SK-N-SH treated with all-trans-retinoic acid at 6 μM for 48 hours (cell line): ENCODE measurements around the gene MYO9A.

ENCODE experiments used
- ATAC-seq: fragments of 200-7000 bp; cut with Tn5 transposase; 3 replicates; pipeline ENCODE4 v1.9.1; 2020; ENCODE audit warnings: mild to moderate bottlenecking, moderate library complexity
- ARNTL ChIP-seq: fragments of 450-650 bp; formaldehyde crosslinking; IDR thresholded peaks from 2 replicates; pipeline ENCODE4 v1.5.0; 2020; ENCODE audit warnings: low read depth, mild to moderate bottlenecking, moderate library complexity, borderline replicate concordance
- ESRRG ChIP-seq: fragments of 250-450 bp; sonication (Bioruptor Pico); IDR thresholded peaks from 2 replicates; pipeline ENCODE4 v1.6.1; 2021; ENCODE audit warnings: mild to moderate bottlenecking
- GLIS3 ChIP-seq: fragments of 250-450 bp; sonication (Bioruptor Pico); IDR thresholded peaks from 2 replicates; pipeline ENCODE4 v1.5.0; 2020; ENCODE audit warnings: mild to moderate bottlenecking, moderate library complexity
- ISL1 ChIP-seq: fragments of 250-450 bp; sonication (Bioruptor Pico); IDR thresholded peaks from 2 replicates; pipeline ENCODE4 v2.1.2; 2022; ENCODE audit warnings: mild to moderate bottlenecking, moderate library complexity
- OSR1 ChIP-seq: fragments of 250-450 bp; sonication (Bioruptor Pico); IDR thresholded peaks from 2 replicates; pipeline ENCODE4 v1.8.0; 2022; ENCODE audit warnings: moderate library complexity, mild to moderate bottlenecking, inconsistent platforms
- PPARA ChIP-seq: fragments of 250-450 bp; sonication (Bioruptor Pico); IDR thresholded peaks from 2 replicates; pipeline ENCODE4 v1.5.0; 2020; ENCODE audit warnings: mild to moderate bottlenecking, borderline replicate concordance
- RARB ChIP-seq: fragments of 250-450 bp; sonication (Bioruptor Pico); IDR thresholded peaks from 2 replicates; pipeline ENCODE4 v1.8.0; 2021; ENCODE audit warnings: mild to moderate bottlenecking, moderate library complexity
- SNAI2 ChIP-seq: fragments of 250-450 bp; sonication (Bioruptor Pico); IDR thresholded peaks from 2 replicates; pipeline ENCODE4 v1.5.0; 2020; ENCODE audit warnings: mild to moderate bottlenecking, moderate library complexity
- TCF4 ChIP-seq: fragments of 250-450 bp; sonication (Bioruptor Pico); IDR thresholded peaks from 2 replicates; pipeline ENCODE4 v1.8.0; 2021; ENCODE audit warnings: mild to moderate bottlenecking, moderate library complexity, borderline replicate concordance
- TOX ChIP-seq: fragments of 250-450 bp; sonication (Bioruptor Pico); IDR thresholded peaks from 2 replicates; pipeline ENCODE4 v1.8.0; 2021; ENCODE audit warnings: mild to moderate bottlenecking, moderate library complexity, borderline replicate concordance
- ZC3H10 ChIP-seq: fragments of 250-450 bp; sonication (Bioruptor Pico); IDR thresholded peaks from 2 replicates; pipeline ENCODE4 v1.5.1; 2021; ENCODE audit warnings: mild to moderate bottlenecking, moderate library complexity
- ZFP30 ChIP-seq: fragments of 450-650 bp; formaldehyde crosslinking; IDR thresholded peaks from 2 replicates; pipeline ENCODE4 v1.5.0; 2022; ENCODE audit warnings: mild to moderate bottlenecking, moderate library complexity
- ZNF565 ChIP-seq: fragments of 450-650 bp; formaldehyde crosslinking; conservative IDR thresholded peaks from 2 replicates; pipeline ENCODE4 v1.5.0; 2020; ENCODE audit warnings: low read depth, mild to moderate bottlenecking, moderate library complexity
- ZNF70 ChIP-seq: fragments of 450-650 bp; formaldehyde crosslinking; IDR thresholded peaks from 2 replicates; pipeline ENCODE4 v1.5.0; 2020; ENCODE audit warnings: mild to moderate bottlenecking, moderate library complexity
- ZNF8 ChIP-seq: fragments of 450-650 bp; formaldehyde crosslinking; IDR thresholded peaks from 2 replicates; pipeline ENCODE4 v1.5.0; 2020; ENCODE audit warnings: mild to moderate bottlenecking, moderate library complexity
- TF ChIP-seq, protein P1 (sequence below): fragments of 250-450 bp; sonication (Bioruptor Pico); IDR thresholded peaks from 2 replicates; pipeline ENCODE4 v1.5.1; 2021; ENCODE audit warnings: mild to moderate bottlenecking, moderate library complexity
- TF ChIP-seq, protein P2 (sequence below): fragments of 250-450 bp; sonication (Bioruptor Pico); IDR thresholded peaks from 2 replicates; pipeline ENCODE4 v1.5.0; 2020; ENCODE audit warnings: mild to moderate bottlenecking, moderate library complexity
- TF ChIP-seq, protein P3 (sequence below): fragments of 250-450 bp; sonication (Bioruptor Pico); IDR thresholded peaks from 2 replicates; pipeline ENCODE4 v1.5.1; 2020; ENCODE audit warnings: low read depth, mild to moderate bottlenecking, moderate library complexity
- TF ChIP-seq, protein P4 (sequence below): fragments of 250-450 bp; sonication (Bioruptor Pico); IDR thresholded peaks from 2 replicates; pipeline ENCODE4 v1.8.0; 2020; ENCODE audit warnings: mild to moderate bottlenecking, moderate library complexity, borderline replicate concordance

MYO9A gene

DNA sequence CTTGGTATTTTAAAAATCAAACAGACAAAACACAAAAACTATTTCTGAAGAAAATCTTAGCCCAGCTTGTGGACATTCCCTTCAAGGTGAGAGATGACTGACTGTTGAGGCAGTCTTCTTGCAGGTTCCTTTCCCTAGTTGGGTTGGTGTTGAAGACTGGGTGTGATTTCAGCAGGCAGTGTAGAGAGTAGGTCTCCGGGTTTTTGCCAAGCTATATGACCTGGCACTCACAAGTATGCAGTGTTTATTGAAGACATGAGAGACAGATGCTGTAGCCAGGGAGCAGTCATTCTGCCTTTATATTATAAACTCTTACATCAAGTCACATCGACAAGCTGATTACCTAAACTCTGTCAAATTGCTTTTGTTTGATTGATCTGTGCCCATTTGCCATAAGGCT is 17.8 kb upstream of the MYO9A start (continued):
- TF ChIP-seq, protein P1, sequence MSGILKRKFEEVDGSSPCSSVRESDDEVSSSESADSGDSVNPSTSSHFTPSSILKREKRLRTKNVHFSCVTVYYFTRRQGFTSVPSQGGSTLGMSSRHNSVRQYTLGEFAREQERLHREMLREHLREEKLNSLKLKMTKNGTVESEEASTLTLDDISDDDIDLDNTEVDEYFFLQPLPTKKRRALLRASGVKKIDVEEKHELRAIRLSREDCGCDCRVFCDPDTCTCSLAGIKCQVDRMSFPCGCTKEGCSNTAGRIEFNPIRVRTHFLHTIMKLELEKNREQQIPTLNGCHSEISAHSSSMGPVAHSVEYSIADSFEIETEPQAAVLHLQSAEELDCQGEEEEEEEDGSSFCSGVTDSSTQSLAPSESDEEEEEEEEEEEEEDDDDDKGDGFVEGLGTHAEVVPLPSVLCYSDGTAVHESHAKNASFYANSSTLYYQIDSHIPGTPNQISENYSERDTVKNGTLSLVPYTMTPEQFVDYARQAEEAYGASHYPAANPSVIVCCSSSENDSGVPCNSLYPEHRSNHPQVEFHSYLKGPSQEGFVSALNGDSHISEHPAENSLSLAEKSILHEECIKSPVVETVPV (CRISPR knock-in tag), result no peak
- no peak for TF ChIP-seq ZNF8 (CRISPR knock-in tag)

DNA sequence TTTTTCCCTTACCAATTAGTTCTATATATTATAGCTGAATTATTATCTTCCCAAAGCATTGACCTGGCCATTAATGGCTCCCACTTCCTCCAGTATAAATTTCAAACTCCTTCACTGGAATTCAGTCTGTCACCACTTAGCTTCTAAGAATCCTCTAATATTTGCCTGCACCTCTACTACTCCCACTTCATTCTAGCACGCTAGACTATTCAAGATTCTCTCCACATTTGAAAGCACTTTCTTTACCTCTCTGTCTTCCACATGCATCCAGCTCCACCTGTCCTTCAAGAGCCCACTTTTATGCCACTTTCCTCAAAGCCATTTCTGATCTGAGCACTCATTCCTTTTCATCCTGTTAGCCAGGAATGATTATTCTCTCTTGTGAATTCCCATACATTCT is 15.3 kb upstream of the MYO9A start:
- TF ChIP-seq, protein P2, sequence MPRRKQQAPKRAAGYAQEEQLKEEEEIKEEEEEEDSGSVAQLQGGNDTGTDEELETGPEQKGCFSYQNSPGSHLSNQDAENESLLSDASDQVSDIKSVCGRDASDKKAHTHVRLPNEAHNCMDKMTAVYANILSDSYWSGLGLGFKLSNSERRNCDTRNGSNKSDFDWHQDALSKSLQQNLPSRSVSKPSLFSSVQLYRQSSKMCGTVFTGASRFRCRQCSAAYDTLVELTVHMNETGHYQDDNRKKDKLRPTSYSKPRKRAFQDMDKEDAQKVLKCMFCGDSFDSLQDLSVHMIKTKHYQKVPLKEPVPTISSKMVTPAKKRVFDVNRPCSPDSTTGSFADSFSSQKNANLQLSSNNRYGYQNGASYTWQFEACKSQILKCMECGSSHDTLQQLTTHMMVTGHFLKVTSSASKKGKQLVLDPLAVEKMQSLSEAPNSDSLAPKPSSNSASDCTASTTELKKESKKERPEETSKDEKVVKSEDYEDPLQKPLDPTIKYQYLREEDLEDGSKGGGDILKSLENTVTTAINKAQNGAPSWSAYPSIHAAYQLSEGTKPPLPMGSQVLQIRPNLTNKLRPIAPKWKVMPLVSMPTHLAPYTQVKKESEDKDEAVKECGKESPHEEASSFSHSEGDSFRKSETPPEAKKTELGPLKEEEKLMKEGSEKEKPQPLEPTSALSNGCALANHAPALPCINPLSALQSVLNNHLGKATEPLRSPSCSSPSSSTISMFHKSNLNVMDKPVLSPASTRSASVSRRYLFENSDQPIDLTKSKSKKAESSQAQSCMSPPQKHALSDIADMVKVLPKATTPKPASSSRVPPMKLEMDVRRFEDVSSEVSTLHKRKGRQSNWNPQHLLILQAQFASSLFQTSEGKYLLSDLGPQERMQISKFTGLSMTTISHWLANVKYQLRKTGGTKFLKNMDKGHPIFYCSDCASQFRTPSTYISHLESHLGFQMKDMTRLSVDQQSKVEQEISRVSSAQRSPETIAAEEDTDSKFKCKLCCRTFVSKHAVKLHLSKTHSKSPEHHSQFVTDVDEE (CRISPR knock-in tag), result no peak
- TF ChIP-seq ZFP30 (CRISPR knock-in tag) (no peak), ZC3H10 (CRISPR knock-in tag) (no peak), OSR1 (CRISPR knock-in tag) (no peak), ARNTL (CRISPR knock-in tag) (no peak), RARB (CRISPR knock-in tag) (no peak), ZNF70 (CRISPR knock-in tag) (no peak), GLIS3 (CRISPR knock-in tag) (no peak)
- TF ChIP-seq, protein P1 (CRISPR knock-in tag), result no peak
- TF ChIP-seq, protein P3, sequence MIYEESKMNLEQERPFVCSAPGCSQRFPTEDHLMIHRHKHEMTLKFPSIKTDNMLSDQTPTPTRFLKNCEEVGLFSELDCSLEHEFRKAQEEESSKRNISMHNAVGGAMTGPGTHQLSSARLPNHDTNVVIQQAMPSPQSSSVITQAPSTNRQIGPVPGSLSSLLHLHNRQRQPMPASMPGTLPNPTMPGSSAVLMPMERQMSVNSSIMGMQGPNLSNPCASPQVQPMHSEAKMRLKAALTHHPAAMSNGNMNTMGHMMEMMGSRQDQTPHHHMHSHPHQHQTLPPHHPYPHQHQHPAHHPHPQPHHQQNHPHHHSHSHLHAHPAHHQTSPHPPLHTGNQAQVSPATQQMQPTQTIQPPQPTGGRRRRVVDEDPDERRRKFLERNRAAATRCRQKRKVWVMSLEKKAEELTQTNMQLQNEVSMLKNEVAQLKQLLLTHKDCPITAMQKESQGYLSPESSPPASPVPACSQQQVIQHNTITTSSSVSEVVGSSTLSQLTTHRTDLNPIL (CRISPR knock-in tag), result no peak
- TF ChIP-seq, all 23 proteins: peak for 0
- no peak for ATAC-seq

DNA sequence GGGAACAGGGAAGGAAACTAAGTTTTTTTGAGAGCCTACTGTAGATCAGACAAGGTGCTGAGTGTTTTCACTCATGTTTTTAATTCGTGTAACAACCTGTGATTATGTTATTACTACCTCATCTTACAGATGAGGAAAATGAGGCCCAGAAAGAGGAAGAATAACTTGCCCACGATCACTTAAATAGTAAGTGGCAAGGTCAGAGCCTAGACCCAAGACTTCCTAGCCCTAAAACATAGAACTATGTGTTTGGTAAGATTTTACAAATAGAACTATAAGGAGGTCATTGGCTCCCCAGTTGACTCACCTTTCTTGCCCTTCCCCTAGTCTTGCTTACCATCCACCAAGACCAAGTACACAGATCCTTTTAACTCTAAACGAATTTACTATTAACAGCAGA is 14.0 kb upstream of the MYO9A start:
- TF ChIP-seq TCF4 (CRISPR knock-in tag) (no peak), ZNF70 (CRISPR knock-in tag) (no peak), ESRRG (no peak), ISL1 (no peak), OSR1 (CRISPR knock-in tag) (no peak)
- TF ChIP-seq, protein P4, sequence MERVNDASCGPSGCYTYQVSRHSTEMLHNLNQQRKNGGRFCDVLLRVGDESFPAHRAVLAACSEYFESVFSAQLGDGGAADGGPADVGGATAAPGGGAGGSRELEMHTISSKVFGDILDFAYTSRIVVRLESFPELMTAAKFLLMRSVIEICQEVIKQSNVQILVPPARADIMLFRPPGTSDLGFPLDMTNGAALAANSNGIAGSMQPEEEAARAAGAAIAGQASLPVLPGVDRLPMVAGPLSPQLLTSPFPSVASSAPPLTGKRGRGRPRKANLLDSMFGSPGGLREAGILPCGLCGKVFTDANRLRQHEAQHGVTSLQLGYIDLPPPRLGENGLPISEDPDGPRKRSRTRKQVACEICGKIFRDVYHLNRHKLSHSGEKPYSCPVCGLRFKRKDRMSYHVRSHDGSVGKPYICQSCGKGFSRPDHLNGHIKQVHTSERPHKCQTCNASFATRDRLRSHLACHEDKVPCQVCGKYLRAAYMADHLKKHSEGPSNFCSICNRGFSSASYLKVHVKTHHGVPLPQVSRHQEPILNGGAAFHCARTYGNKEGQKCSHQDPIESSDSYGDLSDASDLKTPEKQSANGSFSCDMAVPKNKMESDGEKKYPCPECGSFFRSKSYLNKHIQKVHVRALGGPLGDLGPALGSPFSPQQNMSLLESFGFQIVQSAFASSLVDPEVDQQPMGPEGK (CRISPR knock-in tag), result no peak

DNA sequence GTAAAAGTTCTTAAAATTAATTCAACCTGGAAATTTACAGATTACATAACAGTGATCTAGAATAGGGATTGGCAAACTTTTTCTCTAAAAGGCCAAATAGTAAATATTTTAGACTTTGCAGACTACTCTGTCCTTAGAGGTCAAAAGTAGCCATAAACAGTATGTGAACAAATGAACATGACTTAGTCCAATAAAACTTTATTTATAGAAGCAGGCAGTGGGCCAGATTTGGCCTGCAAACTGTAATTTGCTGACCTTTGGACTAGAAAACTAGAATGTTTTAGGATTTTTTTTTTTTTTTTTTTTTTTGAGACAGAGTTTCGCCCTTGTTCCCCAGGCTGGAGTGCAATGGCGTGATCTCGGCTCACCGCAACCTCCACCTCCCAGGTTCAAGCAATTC is 12.3 kb upstream of the MYO9A start:
- ATAC-seq, result no peak
- TF ChIP-seq ZNF565 (no peak), TOX (CRISPR knock-in tag) (no peak), ZNF8 (CRISPR knock-in tag) (no peak), PPARA (CRISPR knock-in tag) (no peak), ZFP30 (CRISPR knock-in tag) (no peak), TCF4 (CRISPR knock-in tag) (no peak), GLIS3 (CRISPR knock-in tag) (no peak), ARNTL (CRISPR knock-in tag) (no peak), ESRRG (no peak), SNAI2 (CRISPR knock-in tag) (no peak), ISL1 (no peak), RARB (CRISPR knock-in tag) (no peak), ZNF70 (CRISPR knock-in tag) (no peak)
- TF ChIP-seq, protein P1 (CRISPR knock-in tag), result no peak
- TF ChIP-seq, protein P3 (CRISPR knock-in tag), result no peak

More for the DNA sequence above, 14.0 kb upstream of the MYO9A start:
- ATAC-seq, result no peak
